Measurements from ENCODE around the gene DCLK2.

DNA sequence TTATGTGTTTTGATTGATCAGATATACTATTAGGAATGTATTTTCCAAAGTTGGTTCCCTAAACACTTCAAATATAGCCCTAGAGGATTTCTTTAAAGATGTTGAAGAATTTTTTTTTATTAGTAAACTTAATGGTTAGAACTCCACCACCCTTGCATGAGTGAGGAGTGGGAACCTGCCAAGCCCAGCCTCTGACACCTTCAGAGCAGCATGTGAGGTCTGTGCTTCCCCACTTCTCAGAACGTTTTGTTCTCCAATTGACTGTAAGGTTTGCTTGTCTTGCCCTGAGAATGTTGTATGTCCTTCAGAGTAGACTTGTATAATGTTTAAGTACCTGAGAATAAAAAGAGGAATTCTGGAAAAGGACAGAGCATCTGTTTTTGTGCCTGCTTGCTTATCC is 126.8 kb downstream of the DCLK2 start:
- TF ChIP-seq, protein P1, sequence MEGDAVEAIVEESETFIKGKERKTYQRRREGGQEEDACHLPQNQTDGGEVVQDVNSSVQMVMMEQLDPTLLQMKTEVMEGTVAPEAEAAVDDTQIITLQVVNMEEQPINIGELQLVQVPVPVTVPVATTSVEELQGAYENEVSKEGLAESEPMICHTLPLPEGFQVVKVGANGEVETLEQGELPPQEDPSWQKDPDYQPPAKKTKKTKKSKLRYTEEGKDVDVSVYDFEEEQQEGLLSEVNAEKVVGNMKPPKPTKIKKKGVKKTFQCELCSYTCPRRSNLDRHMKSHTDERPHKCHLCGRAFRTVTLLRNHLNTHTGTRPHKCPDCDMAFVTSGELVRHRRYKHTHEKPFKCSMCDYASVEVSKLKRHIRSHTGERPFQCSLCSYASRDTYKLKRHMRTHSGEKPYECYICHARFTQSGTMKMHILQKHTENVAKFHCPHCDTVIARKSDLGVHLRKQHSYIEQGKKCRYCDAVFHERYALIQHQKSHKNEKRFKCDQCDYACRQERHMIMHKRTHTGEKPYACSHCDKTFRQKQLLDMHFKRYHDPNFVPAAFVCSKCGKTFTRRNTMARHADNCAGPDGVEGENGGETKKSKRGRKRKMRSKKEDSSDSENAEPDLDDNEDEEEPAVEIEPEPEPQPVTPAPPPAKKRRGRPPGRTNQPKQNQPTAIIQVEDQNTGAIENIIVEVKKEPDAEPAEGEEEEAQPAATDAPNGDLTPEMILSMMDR (conservative IDR thresholded peaks at IDR 0.05; ENCODE audit: low read depth, low read length): no peak
- TF ChIP-seq EZH2 (IDR thresholded peaks at IDR 0.05; ENCODE audit: low read length, unreplicated experiment): no peak
